ENCODE results near the gene DCLK3.
A peak's percentile ranks its signal among the peaks of the same experiment; 100 is the strongest.

Gene DCLK3, protein sequence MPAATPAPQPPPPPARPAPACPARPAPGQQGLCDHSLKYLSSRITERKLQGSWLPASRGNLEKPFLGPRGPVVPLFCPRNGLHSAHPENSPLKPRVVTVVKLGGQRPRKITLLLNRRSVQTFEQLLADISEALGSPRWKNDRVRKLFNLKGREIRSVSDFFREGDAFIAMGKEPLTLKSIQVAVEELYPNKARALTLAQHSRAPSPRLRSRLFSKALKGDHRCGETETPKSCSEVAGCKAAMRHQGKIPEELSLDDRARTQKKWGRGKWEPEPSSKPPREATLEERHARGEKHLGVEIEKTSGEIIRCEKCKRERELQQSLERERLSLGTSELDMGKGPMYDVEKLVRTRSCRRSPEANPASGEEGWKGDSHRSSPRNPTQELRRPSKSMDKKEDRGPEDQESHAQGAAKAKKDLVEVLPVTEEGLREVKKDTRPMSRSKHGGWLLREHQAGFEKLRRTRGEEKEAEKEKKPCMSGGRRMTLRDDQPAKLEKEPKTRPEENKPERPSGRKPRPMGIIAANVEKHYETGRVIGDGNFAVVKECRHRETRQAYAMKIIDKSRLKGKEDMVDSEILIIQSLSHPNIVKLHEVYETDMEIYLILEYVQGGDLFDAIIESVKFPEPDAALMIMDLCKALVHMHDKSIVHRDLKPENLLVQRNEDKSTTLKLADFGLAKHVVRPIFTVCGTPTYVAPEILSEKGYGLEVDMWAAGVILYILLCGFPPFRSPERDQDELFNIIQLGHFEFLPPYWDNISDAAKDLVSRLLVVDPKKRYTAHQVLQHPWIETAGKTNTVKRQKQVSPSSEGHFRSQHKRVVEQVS

GRCh38 chr3:36763850-36764703 is at the start of gene DCLK3:
Gene DCLK3, minus strand, starts transcription at chr3:36764553. Its CDS starts 290 bp downstream, at chr3:36764263.
- no peak for DNase-seq (ENCODE audit: low read depth, low spot score)

DNA sequence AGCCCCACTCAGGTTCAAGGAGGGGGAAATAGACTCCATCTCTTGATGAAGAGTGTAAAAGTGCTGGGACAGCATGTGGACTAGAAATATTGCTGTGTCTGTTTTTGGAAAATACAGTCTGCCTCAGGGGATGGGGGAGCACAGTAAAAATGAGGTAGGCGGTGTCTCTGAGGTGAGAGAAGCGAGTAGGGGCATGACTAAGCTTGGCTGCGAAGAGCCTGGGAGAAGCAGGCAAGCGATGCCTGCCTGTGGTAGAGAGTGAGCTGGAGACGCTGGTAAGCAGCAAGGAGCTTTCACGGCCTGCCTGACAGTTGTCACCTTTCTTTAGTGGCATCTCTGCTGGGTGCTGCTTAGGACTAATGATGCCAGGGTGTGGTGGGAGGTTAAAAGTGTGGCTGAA is 49.0 kb upstream of the DCLK3 start:
- no peak for DNase-seq (ENCODE audit: low read depth, low spot score)

- DNase-seq (ENCODE audit: low read depth, low spot score) = no peak
Observed at GRCh38 chr3:36812240-36812639, 47.9 kb upstream of the DCLK3 start.

GRCh38 chr3:36811768-36812167 is 47.4 kb upstream of the DCLK3 start:
- no peak for DNase-seq (ENCODE audit: low read depth, low spot score)

- DNase-seq (ENCODE audit: low read depth, low spot score) = no peak
Observed at GRCh38 chr3:36804295-36805055, 40.1 kb upstream of the DCLK3 start.

GRCh38 chr3:36803091-36803791 is 38.9 kb upstream of the DCLK3 start:
- DNase-seq (ENCODE audit: low read depth, low spot score) = no peak

DNA sequence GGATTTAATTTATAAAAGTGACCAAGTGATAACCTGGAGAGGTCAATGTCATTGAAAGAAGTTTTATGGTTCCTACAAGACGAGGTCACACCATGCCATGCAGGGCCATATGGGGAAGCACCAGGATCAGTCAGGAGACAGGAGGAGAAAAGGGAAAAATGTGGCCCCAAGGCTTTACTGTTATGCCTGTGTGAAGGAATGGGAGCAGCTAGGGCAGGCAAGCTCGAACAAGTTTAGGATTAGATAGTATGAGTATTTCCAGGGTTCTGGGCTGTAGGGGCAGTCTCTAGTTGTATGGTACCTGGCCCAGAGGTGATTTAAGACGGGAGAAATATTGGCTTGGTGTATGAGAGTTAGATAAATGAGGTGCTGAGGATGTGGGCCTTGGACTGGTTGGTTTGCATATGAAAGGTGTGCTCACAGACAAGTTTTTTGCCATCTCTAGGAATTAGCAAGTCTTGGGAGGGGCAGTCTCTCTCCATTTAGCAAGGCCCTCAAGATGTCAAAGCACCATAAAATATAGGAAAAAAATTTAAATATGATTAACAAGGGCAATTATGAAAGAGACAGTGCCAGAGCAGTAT is 36.3 kb upstream of the DCLK3 start:
- DNase-seq (ENCODE audit: low read depth, low spot score) = no peak

DNA sequence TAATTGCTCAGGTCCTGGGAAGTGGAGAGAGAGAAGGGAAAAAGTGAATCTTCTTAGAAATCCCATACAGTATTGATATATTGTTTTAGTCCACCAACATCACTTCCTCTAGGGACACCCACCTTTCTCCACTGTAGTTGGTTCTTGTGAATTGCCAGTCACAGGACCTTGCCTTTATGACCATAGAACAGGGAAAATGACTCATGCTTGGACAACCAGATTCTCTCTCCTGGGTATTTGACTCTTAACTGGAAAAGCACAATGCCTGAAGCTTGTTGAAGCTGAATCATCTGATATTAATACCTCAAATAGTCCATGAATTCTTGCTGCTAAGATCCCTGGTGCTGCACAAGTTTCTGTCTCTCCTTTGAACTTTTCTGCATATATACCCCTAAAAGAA is 32.5 kb upstream of the DCLK3 start:
- DNase-seq (ENCODE audit: low read depth, low spot score) = no peak

DNA sequence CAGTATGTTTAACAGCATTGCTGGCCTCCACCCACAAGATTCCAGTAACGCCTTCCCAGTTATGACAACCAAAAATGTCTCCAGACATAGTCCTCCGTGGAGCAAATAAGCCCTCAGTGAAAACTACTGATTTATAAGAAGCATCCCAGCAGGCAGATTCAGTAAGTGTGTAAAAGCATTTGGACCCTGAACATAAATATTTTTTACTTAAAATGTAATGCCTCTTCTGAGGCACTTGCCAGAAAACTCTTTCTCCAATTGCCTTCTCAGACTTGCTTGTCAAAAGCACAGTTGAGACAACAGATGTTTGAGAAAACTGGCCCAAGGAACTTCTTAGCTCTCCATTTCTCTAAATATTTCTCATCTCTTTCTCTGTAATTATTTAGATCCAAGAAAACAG is 31.8 kb upstream of the DCLK3 start:
- no peak for DNase-seq (ENCODE audit: low read depth, low spot score)

DNA sequence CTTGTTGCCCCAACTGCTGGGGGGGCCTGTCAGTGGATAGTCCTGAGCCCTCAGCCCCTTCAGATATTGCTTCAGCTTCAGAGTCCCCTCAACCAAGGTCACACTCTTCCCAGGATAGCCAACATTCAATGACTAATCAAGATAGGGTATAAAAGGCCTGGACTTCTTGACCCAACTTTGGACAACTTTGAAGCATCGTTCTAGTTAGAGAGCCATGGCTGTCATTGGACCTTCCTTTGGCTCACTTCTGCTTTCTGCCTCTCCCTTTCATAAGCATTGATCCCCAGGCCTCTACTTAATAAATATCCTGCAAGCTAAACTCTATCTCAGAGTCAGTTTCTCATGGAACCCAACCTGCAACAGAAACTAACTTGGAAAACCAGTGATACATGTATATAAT is 31.3 kb upstream of the DCLK3 start:
- no peak for DNase-seq (ENCODE audit: low read depth, low spot score)

DNA sequence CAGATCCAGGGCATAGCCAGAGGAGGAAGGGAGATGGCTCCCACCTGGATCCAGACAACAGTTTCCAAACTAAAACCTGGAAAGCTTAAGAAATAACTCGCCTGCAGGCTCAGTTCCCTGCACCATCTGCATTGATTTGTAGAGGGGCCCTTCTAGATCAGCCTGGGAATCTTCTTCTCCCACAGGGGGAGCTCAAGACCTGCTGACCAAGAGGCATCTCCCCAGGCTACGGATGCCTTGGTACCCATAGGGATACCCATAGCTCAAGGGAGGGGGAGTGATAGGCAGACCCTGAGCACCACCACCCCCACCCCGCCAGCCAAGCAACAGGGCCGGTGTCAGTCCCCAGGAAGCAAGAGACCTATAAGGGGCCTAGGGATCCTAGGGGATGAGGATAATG is 28.0 kb upstream of the DCLK3 start:
- no peak for DNase-seq (ENCODE audit: low read depth, low spot score)

DNA sequence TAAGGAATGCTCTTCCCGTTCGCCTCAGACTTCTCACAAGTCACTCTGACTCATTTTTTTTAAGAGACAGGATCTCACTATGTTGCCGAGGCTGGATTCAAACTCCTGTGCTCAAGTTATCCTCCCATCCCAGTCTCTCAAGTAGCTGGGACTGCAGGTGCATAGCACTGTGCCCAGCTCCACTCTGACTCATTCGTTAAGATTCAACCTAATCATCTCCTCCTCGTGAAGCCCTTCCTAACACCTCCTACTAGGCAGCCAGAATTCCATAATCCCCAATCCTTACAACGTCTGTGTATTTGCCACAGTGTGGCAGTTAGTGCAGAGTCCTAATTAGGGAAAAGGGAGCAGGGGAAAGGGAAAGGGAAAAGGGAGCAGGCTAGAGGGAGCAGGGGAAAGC is 26.4 kb upstream of the DCLK3 start:
- DNase-seq (ENCODE audit: low read depth, low spot score) = no peak

DNA sequence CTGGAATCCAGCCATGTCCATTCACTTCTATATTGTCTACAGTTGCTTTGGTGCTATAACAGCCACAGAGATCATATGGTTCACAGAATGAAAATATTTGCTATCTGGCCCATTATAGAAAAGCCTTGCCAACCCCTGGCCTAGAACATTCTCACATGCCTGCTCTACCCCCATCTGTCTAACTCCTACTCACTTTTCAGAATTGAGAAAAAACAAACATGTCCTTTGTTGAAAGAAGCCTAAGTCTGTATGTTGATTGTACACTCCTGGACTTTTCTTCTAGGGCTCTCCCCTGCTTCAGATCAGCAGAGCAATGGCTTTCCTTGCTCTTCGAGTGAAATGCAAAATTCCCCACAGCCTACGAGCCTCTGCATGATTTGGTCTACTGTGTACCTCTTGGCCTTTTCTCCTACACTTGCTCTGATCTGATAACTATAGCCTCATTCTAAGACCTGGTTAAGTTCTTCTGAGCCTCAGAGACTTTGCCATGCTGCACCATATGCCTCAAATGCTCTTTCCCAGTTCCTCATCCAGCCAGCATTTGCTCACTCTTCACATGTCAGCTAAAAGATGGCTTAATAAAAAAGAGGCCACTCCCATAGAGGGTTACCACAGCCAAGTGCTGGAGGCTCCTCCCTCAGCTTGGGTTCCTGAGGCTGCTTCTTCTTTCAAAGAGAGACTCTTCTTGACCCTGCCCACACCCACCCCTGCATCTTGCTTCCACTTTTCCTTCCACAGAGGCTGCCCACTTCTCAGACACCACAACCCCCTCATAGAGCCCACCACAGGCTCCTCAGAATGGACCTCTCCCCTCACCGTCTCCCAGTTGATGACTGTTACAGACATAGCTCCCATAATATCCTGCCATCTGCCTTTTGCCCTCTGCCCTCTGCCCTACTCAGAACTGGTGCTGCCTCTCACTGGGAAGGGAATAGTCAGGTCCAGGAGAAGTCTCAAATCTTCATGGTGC is 22.9 kb upstream of the DCLK3 start:
- DNase-seq (ENCODE audit: low read depth, low spot score) = no peak

GRCh38 chr3:36784138-36784635 is 19.8 kb upstream of the DCLK3 start:
- no peak for DNase-seq (ENCODE audit: low read depth, low spot score)

DNA sequence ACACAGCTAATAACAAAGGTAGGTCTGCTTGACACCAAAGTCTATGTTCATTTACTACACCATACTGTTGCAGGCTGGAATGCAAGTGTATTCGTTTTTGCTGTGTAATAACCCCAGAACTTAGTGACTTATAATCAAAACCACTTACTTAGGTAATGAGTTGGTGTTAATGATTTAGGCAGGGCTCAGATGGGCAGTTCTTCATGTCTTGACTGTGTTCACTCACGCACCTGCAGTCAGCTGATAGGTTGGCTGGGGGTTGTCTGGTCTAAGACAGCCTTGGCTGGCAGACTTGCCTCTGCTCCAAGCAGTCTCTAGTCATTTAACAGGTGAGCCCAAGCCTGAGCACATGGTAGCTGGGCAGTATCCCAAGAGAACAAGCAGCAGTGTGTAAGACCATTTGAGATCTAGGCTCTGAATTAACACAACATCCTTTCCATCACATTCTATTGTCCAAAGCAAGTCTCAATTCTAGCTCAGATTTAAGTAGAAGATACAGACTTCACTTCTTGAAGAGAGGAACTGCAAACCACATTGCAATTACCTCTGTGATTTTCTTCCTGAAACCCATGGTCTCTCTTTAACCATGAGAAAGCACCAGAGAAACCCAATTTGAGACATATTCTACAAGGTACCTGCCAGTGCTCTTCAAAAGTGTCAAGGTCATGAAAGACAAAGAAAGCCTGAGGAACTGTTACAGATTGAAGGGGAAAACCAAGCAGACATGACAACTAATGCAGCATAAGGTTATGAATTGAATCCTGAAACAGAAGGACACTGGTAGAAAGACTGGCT is 13.3 kb upstream of the DCLK3 start:
- DNase-seq (ENCODE audit: low read depth, low spot score) = no peak

DNA sequence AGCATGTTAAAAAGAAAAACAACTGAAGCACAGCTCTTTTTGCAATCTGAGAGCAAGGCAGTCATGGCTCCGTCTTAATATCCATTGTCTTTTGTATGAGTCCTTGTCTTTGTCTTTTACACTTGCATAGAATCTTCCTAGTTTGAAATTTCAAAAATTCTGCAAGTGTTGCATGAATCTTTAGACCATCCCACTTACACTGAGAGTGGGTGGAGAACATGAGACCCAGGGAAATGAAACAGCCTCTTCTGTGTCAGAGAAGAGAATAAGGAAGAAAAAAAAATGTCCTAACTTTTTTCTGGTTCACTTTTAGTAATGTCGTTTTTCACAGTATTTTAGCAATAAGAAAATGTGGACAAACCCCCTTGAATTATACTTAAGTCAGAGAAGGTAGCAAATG is 12.1 kb upstream of the DCLK3 start:
- DNase-seq (ENCODE audit: low read depth, low spot score) = no peak

- peak; percentile 17 for DNase-seq (ENCODE audit: low read depth, low spot score)
Observed at GRCh38 chr3:36774052-36774451, 9.7 kb upstream of the DCLK3 start.

DNA sequence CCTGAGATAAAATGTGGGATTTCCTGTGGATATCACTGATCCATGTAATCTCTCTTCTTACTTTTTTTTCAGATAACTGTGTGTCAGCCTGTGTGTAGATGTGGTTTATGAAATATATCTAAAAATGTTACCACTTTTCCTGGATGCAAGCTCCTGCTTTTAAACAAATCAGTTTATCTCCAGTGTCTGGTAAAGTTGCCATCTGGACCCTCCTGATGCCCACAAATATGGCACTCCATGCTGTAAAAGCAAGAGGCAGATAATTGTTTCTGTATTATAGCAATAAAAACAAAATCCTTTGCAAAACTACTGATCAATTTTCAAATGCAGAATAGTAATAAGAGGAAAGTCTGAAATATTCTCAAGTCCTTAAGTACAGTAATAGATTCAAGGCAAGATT is 7.6 kb upstream of the DCLK3 start:
- no peak for DNase-seq (ENCODE audit: low read depth, low spot score)

Measured in brain pericyte (primary cell).